Panc1 (cell line): ENCODE measurements around the gene KCTD5.
"Not testable (repeated sequence)": the region's sequence is repeated elsewhere in the genome, so short reads cannot be mapped to it uniquely, and the experiment has no call there.

Experiments
- CTCF ChIP-seq: fragments of 450-650 bp; IDR thresholded peaks from 2 replicates; pipeline ENCODE4 v1.5.1; 2017; ENCODE audit warnings: mild to moderate bottlenecking
- POLR2AphosphoS5 ChIP-seq: IDR thresholded peaks from 2 replicates; pipeline ENCODE4 v1.6.1; 2012; ENCODE audit warnings: mild to moderate bottlenecking, low read depth, low read length, moderate library complexity
- REST ChIP-seq, 2 experiments: IDR thresholded peaks; 2 replicates each; pipeline ENCODE4 v1.6.1; 2011 to 2012; ENCODE audit warnings: low read depth in 2 of 2, control low read depth in 1 of 2, low read length in 1 of 2, mild to moderate bottlenecking in 1 of 2, moderate library complexity in 1 of 2; ENCODE audit not compliant: insufficient read depth in 1 of 2
- TCF7L2 ChIP-seq: IDR thresholded peaks from 2 replicates; pipeline ENCODE4 v1.6.1; 2011; ENCODE audit warnings: mild to moderate bottlenecking, low read depth, low read length, inconsistent platforms

GRCh38 chr16:2696601-2697250, 14.4 kb downstream of the KCTD5 start:
- not testable (repeated sequence) for TF ChIP-seq CTCF; POLR2AphosphoS5; REST (IDR thresholded peaks at IDR 0.05; ENCODE audit: insufficient read depth in 1 of 2, low read depth in 2 of 2, low read length in 1 of 2); TCF7L2
